Calu3 (cell line): ENCODE results near the gene CD22. TPM values are rescaled to one million over a fixed set of nuclear protein-coding genes. Genes with fewer than 3 reads are reported as not detected.

Experiments used
- BruUV-seq: library from RNA; stranded (reverse); fragments of 400-500 nt; replicated peaks from 2 replicates; lab custom pipeline; 2021; lab: Mats Ljungman, UMichigan
- CTCF ChIA-PET: fragments of 300-600 bp; sonication (Branson Sonifier 250); formaldehyde crosslinking; loops from one replicate; lab custom pipeline; 2022; ENCODE audit warnings: antibody characterized with exemption; lab: Charles Lee
- DNase-seq: peaks from one replicate; pipeline ENCODE4 v3.0.0; 2022
- H3K27ac Mint-ChIP-seq: one replicate; pipeline ENCODE4 v1.8.0; 2022; ENCODE audit warnings: mixed read lengths; ENCODE audit not compliant: unreplicated experiment
- H3K27me3 Mint-ChIP-seq: one replicate; pipeline ENCODE4 v1.8.0; 2022; ENCODE audit warnings: mixed read lengths; ENCODE audit not compliant: unreplicated experiment
- H3K36me3 Mint-ChIP-seq: one replicate; pipeline ENCODE4 v1.8.0; 2022; ENCODE audit warnings: mild to moderate bottlenecking, moderate library complexity, mixed read lengths; ENCODE audit not compliant: insufficient read depth, unreplicated experiment
- H3K4me1 Mint-ChIP-seq: one replicate; pipeline ENCODE4 v1.8.0; 2022; ENCODE audit warnings: mild to moderate bottlenecking, low read depth, mixed read lengths; ENCODE audit not compliant: unreplicated experiment
- H3K4me3 Mint-ChIP-seq: one replicate; pipeline ENCODE4 v1.8.0; 2022; ENCODE audit warnings: mild to moderate bottlenecking, low read depth, moderate library complexity, mixed read lengths; ENCODE audit not compliant: unreplicated experiment
- H3K9me3 Mint-ChIP-seq: one replicate; pipeline ENCODE4 v1.8.0; 2022; ENCODE audit warnings: low read depth, mixed read lengths; ENCODE audit not compliant: unreplicated experiment
- intact Hi-C: fragments of 100-400 bp; cut with micrococcal nuclease; formaldehyde crosslinking; loops from one replicate; pipeline ENCODE4 v1.10.0; 2022; ENCODE audit not compliant: unreplicated experiment
- total RNA-seq: library from RNA; stranded (reverse); gene quantifications from 2 replicates; pipeline ENCODE4 v1.2.3, GENCODE V29; 2022
- TF ChIP-seq, protein P1 (sequence below): fragments of 200-600 bp; IDR thresholded peaks from one replicate; pipeline ENCODE4 v1.8.0; 2022; ENCODE audit warnings: antibody characterized with exemption; ENCODE audit not compliant: unreplicated experiment

CD22 gene
- total RNA-seq, 1 experiment from 2014 or later = 5.9 TPM

DNA sequence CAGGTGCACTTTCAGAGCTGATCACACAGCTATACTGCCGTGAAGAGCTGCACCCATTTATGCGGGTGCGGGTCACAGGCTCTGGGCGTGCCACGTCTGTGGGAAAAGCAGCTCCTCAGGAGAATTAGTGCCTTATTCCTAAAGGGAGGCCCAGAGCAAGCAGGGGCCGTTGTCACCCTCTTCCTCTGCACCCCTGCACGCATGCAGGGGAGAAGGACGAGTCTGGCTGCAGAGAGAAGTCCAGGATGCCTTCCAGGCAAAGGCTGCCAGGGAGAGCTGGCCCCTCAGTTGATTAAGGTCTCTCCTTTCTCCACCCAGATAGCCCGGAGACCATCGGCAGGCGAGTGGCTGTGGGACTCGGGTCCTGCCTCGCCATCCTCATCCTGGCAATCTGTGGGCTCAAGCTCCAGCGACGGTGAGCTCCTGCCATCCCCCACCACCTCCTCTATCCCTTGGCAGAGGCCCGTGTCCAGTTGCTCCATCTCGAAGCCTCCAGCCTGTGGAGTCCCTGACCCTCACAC lies 15.6 kb downstream of the CD22 start:
- no peaks in the 10 kb centered on the region for H3K36me3 Mint-ChIP-seq
- no TSS peak for BruUV-seq
- no peaks in the 10 kb centered on the region for H3K9me3 Mint-ChIP-seq
- no peak overlapping the region for H3K4me3 Mint-ChIP-seq
- DNase-seq = no peak
- TF ChIP-seq, protein P1, sequence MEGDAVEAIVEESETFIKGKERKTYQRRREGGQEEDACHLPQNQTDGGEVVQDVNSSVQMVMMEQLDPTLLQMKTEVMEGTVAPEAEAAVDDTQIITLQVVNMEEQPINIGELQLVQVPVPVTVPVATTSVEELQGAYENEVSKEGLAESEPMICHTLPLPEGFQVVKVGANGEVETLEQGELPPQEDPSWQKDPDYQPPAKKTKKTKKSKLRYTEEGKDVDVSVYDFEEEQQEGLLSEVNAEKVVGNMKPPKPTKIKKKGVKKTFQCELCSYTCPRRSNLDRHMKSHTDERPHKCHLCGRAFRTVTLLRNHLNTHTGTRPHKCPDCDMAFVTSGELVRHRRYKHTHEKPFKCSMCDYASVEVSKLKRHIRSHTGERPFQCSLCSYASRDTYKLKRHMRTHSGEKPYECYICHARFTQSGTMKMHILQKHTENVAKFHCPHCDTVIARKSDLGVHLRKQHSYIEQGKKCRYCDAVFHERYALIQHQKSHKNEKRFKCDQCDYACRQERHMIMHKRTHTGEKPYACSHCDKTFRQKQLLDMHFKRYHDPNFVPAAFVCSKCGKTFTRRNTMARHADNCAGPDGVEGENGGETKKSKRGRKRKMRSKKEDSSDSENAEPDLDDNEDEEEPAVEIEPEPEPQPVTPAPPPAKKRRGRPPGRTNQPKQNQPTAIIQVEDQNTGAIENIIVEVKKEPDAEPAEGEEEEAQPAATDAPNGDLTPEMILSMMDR = no peak
- H3K27ac Mint-ChIP-seq = no peak overlapping the region
- H3K4me1 Mint-ChIP-seq = no peaks in the 10 kb centered on the region
- intact Hi-C loops = no loop called here
- peaks cover 58% of the 10 kb centered on the region for H3K27me3 Mint-ChIP-seq
- CTCF ChIA-PET = interaction anchor here (0.7 to 2.0 kb wide), 3 partner anchors 8 to 166 kb away, joined by 3 to 7 read pairs (median 5); no protein-coding TSS in a partner anchor

DNA sequence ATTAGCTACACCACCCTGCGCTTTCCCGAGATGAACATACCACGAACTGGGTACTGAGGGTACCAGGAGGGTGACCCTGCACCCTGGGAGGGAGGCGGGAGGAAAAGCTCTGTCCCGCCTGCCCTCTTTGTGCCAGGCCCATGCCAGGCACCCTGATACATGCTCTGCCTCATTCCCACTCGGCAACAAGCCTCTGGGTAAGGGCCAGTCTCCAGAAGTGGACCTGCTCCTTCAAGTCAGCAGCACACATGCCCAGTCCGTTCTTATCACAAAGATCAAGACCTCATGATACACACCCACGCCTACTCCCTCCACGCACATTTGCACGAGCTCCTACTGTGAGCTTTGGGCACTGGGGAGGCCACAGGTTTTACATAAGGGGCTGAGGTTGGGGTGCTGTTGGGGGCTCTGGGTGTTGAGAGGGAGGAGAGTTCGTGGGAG lies 16.7 kb downstream of the CD22 start:
- H3K27me3 Mint-ChIP-seq = peaks cover 69% of the 10 kb centered on the region
- CTCF ChIA-PET = interaction anchor here (0.6 to 2.0 kb wide), 2 partner anchors 17 to 165 kb away, joined by 3 to 5 read pairs; no protein-coding TSS in a partner anchor
- intact Hi-C loops = no loop called here
- H3K9me3 Mint-ChIP-seq = no peaks in the 10 kb centered on the region
- H3K4me3 Mint-ChIP-seq = no peak overlapping the region
- no peaks in the 10 kb centered on the region for H3K4me1 Mint-ChIP-seq
- DNase-seq = no peak
- H3K27ac Mint-ChIP-seq = no peak overlapping the region
- no peaks in the 10 kb centered on the region for H3K36me3 Mint-ChIP-seq
- BruUV-seq = no TSS peak
- TF ChIP-seq, protein P1 = no peak

DNA sequence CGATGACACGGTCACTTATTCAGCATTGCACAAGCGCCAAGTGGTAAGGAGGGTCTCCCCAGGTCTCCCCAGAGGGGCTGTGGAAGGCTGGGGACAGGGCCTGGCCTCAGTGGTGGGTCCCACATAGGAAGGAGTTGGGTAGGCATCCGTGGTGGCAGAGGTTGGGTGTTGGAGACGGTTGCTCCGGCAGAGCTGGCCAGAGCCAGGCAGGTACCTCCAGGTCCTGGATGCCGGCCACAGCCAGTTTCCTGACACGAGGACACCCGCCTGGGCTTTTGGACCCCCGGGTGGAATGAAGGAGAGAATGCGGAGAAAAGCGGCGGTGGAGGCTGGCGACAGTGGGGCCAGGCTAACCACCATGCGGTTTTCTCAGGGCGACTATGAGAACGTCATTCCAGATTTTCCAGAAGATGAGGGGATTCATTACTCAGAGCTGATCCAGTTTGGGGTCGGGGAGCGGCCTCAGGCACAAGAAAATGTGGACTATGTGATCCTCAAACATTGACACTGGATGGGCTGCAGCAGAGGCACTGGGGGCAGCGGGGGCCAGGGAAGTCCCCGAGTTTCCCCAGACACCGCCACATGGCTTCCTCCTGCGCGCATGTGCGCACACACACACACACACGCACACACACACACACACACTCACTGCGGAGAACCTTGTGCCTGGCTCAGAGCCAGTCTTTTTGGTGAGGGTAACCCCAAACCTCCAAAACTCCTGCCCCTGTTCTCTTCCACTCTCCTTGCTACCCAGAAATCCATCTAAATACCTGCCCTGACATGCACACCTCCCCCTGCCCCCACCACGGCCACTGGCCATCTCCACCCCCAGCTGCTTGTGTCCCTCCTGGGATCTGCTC lies 17.4 kb downstream of the CD22 start:
- no peaks in the 10 kb centered on the region for H3K4me1 Mint-ChIP-seq
- intact Hi-C loops = no loop called here
- no peaks in the 10 kb centered on the region for H3K9me3 Mint-ChIP-seq
- TF ChIP-seq, protein P1 = no peak
- no peak overlapping the region for H3K27ac Mint-ChIP-seq
- DNase-seq = no peak
- H3K27me3 Mint-ChIP-seq = peaks cover 75% of the 10 kb centered on the region
- H3K4me3 Mint-ChIP-seq = no peak overlapping the region
- CTCF ChIA-PET = no interaction called here
- BruUV-seq = no TSS peak
- no peaks in the 10 kb centered on the region for H3K36me3 Mint-ChIP-seq

DNA sequence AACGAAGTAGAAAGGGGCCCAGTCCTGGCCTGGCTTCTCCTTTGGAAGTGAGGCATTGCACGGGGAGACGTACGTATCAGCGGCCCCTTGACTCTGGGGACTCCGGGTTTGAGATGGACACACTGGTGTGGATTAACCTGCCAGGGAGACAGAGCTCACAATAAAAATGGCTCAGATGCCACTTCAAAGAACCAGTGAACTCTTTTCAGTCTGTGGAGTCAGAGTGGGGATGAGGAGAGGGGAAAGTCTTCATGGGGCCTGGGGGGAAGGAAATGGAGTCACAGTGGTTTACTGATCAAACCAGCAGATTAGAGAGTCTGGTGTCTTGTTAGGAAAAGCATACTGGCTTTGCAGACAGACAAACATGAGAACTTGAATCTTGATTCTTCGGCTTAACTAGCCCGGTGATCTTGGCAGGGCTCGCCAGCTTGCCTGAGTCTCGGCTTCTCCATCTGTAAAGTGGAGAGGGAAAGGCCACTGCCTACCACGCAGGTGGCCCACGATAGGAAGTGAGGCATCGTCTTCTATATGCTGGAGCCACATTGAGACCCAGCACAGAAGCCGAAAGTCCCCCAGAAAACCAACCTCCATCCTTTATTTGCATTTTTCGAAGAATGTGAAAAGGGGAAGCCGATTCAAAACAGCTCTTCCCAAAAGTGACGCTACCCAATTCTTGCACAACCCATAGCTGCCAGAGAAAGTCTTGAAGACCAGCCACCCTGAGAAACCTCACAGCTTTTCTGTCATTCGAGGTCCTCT lies 18.4 kb downstream of the CD22 start, which contains the start of gene FFAR1:
Gene FFAR1, plus strand, starts transcription at position 732 of the 759 bp plus-strand sequence. CDS start 3,650 bp downstream, outside the sequence.
- DNase-seq = no peak
- no peaks in the 10 kb centered on the region for H3K36me3 Mint-ChIP-seq
- no TSS peak for BruUV-seq
- intact Hi-C loops = no loop called here
- CTCF ChIA-PET = interaction anchor here (0.6 kb wide), 1 partner anchor 1485 kb away, joined by 6 read pairs; no protein-coding TSS in a partner anchor
- TF ChIP-seq, protein P1 = no peak
- peaks cover 69% of the 10 kb centered on the region for H3K27me3 Mint-ChIP-seq
- no peaks in the 10 kb centered on the region for H3K4me1 Mint-ChIP-seq
- no peak within 1 kb of the TSS for H3K4me3 Mint-ChIP-seq
- H3K9me3 Mint-ChIP-seq = no peaks in the 10 kb centered on the region
- H3K27ac Mint-ChIP-seq = no peak within 1 kb of the TSS
